Pulmonary artery endothelial cell (primary cell): ENCODE measurements around the gene JHY. TPM values are rescaled to one million over a fixed set of nuclear protein-coding genes. Genes with fewer than 3 reads are reported as not detected.

Source experiments
- total RNA-seq: library from RNA; depleted of rRNA; stranded (reverse); fragments of >200 nt; gene quantifications from 2 replicates; pipeline ENCODE4 v1.2.3, GENCODE V29; 2014

Gene JHY
- total RNA-seq, 1 donor from 2014 or later: 0.92 TPM

Other genes starting within 250 kb of the JHY start
- gene UBASH3B, start 227.0 kb upstream of the JHY start, total RNA-seq: 32.3 and 73.3 TPM in 2 replicates
- gene CRTAM, start 44.3 kb upstream of the JHY start, total RNA-seq: not detected in 2 replicates
- gene BSX, start 99.1 kb downstream of the JHY start, total RNA-seq: not detected in 2 replicates
- 3,093 and 7,019 TPM in 2 replicates for gene HSPA8, start 179.4 kb downstream of the JHY start, total RNA-seq